Keratinocyte (primary cell): ENCODE results near the gene GALNT7. TPM values are rescaled to one million over a fixed set of nuclear protein-coding genes. Genes with fewer than 3 reads are reported as not detected.

ENCODE experiments used
- DNase-seq: peaks from one replicate; pipeline ENCODE4 v3.0.0-alpha.2; 2011; ENCODE audit warnings: low read depth, missing footprints, low spot score
- FAIRE-seq: peaks from 2 replicates; lab custom pipeline; 2011; peaks lifted over from hg19 to GRCh38; lab: Jason Lieb, UNC
- H2AFZ ChIP-seq: 2 replicates; pipeline ENCODE4 v1.6.0; 2012; ENCODE audit warnings: low read length, control low read depth, inconsistent platforms; ENCODE audit not compliant: control insufficient read depth
- H3K27ac ChIP-seq: 2 replicates; pipeline ENCODE4 v1.5.1; 2011; ENCODE audit warnings: low read length; ENCODE audit not compliant: control insufficient read depth, insufficient read depth
- H3K27me3 ChIP-seq: 3 replicates; pipeline ENCODE4 v1.6.0; 2011; ENCODE audit warnings: low read length; ENCODE audit not compliant: control insufficient read depth, insufficient read depth; ENCODE audit errors: extremely low read depth
- H3K36me3 ChIP-seq, 2 experiments: 2 replicates in 1 of 2; 3 replicates in 1 of 2; pipeline ENCODE4 v1.5.1; 2011; ENCODE audit warnings: low read length in 2 of 2, mild to moderate bottlenecking in 1 of 2; ENCODE audit not compliant: control insufficient read depth in 2 of 2, insufficient read depth in 2 of 2; ENCODE audit errors: extremely low read depth in 1 of 2
- H3K4me1 ChIP-seq: 3 replicates; pipeline ENCODE4 v1.5.1; 2011; ENCODE audit warnings: low read length; ENCODE audit not compliant: control insufficient read depth, insufficient read depth; ENCODE audit errors: extremely low read depth
- H3K4me2 ChIP-seq: 3 replicates; pipeline ENCODE4 v1.6.0; 2011; ENCODE audit warnings: low read depth, low read length; ENCODE audit not compliant: control insufficient read depth, insufficient read depth; ENCODE audit errors: extremely low read depth
- H3K4me3 ChIP-seq, 3 experiments: fragments of 200-600 bp in 1 of 3; sonication (generic) in 1 of 3; 2 replicates in 2 of 3; 3 replicates in 1 of 3; pipeline ENCODE4 v1.5.1; 2011 to 2016; ENCODE audit warnings: low read length in 3 of 3, mild to moderate bottlenecking in 3 of 3, control low read depth in 2 of 3, inconsistent platforms in 1 of 3, low read depth in 1 of 3, mixed read lengths in 1 of 3, mixed run types in 1 of 3, moderate library complexity in 1 of 3; ENCODE audit not compliant: control insufficient read depth in 2 of 3, insufficient read depth in 2 of 3; ENCODE audit errors: extremely low read depth in 1 of 3
- H3K79me2 ChIP-seq: 2 replicates; pipeline ENCODE4 v1.6.0; 2012; ENCODE audit warnings: low read length; ENCODE audit not compliant: control insufficient read depth, insufficient read depth
- H3K9ac ChIP-seq: 3 replicates; pipeline ENCODE4 v1.6.0; 2011; ENCODE audit warnings: low read length; ENCODE audit not compliant: control insufficient read depth, insufficient read depth; ENCODE audit errors: extremely low read depth
- H3K9me1 ChIP-seq: 3 replicates; pipeline ENCODE4 v1.6.0; 2011; ENCODE audit warnings: low read length; ENCODE audit not compliant: control insufficient read depth, insufficient read depth; ENCODE audit errors: extremely low read depth
- H3K9me3 ChIP-seq: 2 replicates; pipeline ENCODE4 v1.5.1; 2012; ENCODE audit warnings: low read depth, low read length; ENCODE audit not compliant: control insufficient read depth
- H4K20me1 ChIP-seq: 3 replicates; pipeline ENCODE4 v1.6.0; 2011; ENCODE audit warnings: low read length; ENCODE audit not compliant: control insufficient read depth, insufficient read depth; ENCODE audit errors: extremely low read depth
- EZH2 ChIP-seq: IDR thresholded peaks from one replicate; pipeline ENCODE4 v1.6.1; 2012; ENCODE audit warnings: inconsistent platforms, mild to moderate bottlenecking, low read length, moderate library complexity
- dilution Hi-C: fragments of 300-500 bp; cut with MboI; formaldehyde crosslinking; loops from one replicate; pipeline ENCODE4 v1.7.0; 2020; ENCODE audit warnings: low sequenced_read_pairs; ENCODE audit not compliant: extremely low pct_ligation_motif_present
- polyA plus RNA-seq, 5 experiments: library from polyadenylated mRNA; depleted of rRNA in 3 of 5; stranded (reverse) in 3 of 5; stranded (forward) in 1 of 5; unstranded in 1 of 5; fragments of >200 nt; gene quantifications; 1 replicate in 1 of 5; 2 replicates in 3 of 5; 3 replicates in 1 of 5; pipeline versions ENCODE4 v1.2.1 to v1.2.3, GENCODE V29; 2011 to 2012; ENCODE audit warnings: missing spikeins in 2 of 5, low read depth in 1 of 5, low replicate concordance in 1 of 5
- TF ChIP-seq, protein P1 (sequence below), 3 experiments: IDR thresholded peaks in 1 of 3; conservative IDR thresholded peaks in 1 of 3; optimal IDR thresholded peaks in 1 of 3; 2 replicates in 2 of 3; 3 replicates in 1 of 3; pipeline versions ENCODE3 to v1.5.1; 2011; ENCODE audit warnings: low read length in 3 of 3, mild to moderate bottlenecking in 3 of 3, moderate library complexity in 2 of 3, control low read depth in 1 of 3, inconsistent platforms in 1 of 3; ENCODE audit not compliant: insufficient read depth in 2 of 3; ENCODE audit errors: extremely low read depth in 1 of 3

GALNT7 gene
- polyA plus RNA-seq, 1 donor (not counting 4 experiments of a cell fraction or from before 2014, with no cell fraction given): 28.8 TPM

DNA sequence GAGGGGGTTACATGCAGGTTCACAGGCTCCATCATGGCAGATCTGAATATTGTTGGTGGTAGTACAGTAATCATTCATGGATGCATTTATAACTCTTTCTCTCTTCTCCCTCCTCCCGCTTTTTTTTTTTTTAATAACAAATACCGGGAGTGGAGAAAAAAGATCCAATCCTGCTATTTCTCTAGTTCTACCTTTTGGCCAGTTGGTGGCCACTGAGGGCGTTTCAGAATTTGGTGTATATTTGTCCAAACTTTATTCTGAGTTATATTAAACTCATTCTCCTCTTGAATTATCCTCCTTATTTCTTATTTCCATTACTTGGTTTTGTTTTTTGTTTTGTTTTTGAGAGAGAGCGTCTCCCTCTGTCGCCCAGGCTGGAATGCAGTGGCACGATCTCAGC lies 90.7 kb downstream of the GALNT7 start:
- Histone ChIP-seq H3K27me3 (no peaks in the 10 kb centered on the region), H3K4me2 (no peak overlapping the region), H3K9me1 (no peaks in the 10 kb centered on the region), H3K9me3 (no peaks in the 10 kb centered on the region), H3K36me3 (no peaks in the 10 kb centered on the region), H3K27ac (no peak overlapping the region), H4K20me1 (no peaks in the 10 kb centered on the region), H3K9ac (no peak overlapping the region), H2AFZ (no peak overlapping the region), H3K4me3 (no peak overlapping the region), H3K4me1 (no peaks in the 10 kb centered on the region), H3K79me2 (no peaks in the 10 kb centered on the region)
- DNase-seq (no peak), FAIRE-seq (no peak)
- TF ChIP-seq EZH2: no peak
- TF ChIP-seq, protein P1, sequence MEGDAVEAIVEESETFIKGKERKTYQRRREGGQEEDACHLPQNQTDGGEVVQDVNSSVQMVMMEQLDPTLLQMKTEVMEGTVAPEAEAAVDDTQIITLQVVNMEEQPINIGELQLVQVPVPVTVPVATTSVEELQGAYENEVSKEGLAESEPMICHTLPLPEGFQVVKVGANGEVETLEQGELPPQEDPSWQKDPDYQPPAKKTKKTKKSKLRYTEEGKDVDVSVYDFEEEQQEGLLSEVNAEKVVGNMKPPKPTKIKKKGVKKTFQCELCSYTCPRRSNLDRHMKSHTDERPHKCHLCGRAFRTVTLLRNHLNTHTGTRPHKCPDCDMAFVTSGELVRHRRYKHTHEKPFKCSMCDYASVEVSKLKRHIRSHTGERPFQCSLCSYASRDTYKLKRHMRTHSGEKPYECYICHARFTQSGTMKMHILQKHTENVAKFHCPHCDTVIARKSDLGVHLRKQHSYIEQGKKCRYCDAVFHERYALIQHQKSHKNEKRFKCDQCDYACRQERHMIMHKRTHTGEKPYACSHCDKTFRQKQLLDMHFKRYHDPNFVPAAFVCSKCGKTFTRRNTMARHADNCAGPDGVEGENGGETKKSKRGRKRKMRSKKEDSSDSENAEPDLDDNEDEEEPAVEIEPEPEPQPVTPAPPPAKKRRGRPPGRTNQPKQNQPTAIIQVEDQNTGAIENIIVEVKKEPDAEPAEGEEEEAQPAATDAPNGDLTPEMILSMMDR (optimal IDR thresholded peaks at IDR 0.05 in 1 of 3, IDR thresholded peaks at IDR 0.05 in 1 of 3, conservative IDR thresholded peaks at IDR 0.05 in 1 of 3; ENCODE audit: extremely low read depth in 1 of 3, insufficient read depth in 2 of 3, low read length in 3 of 3): no peak
- dilution Hi-C loops: no loop called here

DNA sequence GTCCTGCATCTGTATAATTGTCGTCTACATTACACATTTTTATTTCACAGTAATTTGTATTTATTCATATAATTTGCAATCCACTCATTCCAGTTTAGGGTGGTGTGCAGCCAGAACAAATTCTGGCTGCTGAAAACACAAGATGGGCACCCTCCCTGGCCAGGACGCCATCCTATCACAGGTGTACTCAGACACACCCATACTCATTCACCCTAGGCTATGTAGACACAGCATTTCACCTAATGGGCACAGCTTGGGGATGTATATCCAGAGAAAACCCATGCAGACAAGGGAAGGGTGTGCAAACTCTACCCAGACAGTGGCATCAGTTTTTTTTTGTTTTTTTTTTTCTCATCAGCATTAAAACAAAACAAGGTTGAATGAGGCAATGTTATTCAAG lies 92.4 kb downstream of the GALNT7 start:
- no peaks in the 10 kb centered on the region for H3K27me3 ChIP-seq
- H3K4me3 ChIP-seq: no peak overlapping the region
- no peaks in the 10 kb centered on the region for H3K79me2 ChIP-seq
- no peaks in the 10 kb centered on the region for H3K36me3 ChIP-seq
- H4K20me1 ChIP-seq: no peaks in the 10 kb centered on the region
- no peak overlapping the region for H3K9ac ChIP-seq
- DNase-seq: no peak
- H3K27ac ChIP-seq: no peak overlapping the region
- dilution Hi-C loops: no loop called here
- TF ChIP-seq, protein P1 (optimal IDR thresholded peaks at IDR 0.05 in 1 of 3, IDR thresholded peaks at IDR 0.05 in 1 of 3, conservative IDR thresholded peaks at IDR 0.05 in 1 of 3; ENCODE audit: extremely low read depth in 1 of 3, insufficient read depth in 2 of 3, low read length in 3 of 3): no peak
- TF ChIP-seq EZH2: no peak
- H3K9me1 ChIP-seq: no peaks in the 10 kb centered on the region
- no peaks in the 10 kb centered on the region for H3K9me3 ChIP-seq
- no peak for FAIRE-seq
- H2AFZ ChIP-seq: no peak overlapping the region
- no peak overlapping the region for H3K4me2 ChIP-seq
- H3K4me1 ChIP-seq: no peaks in the 10 kb centered on the region
